GM20000 (cell line): ENCODE results near the gene OLIG2.

Experiments used
- DNase-seq: peaks from one replicate; pipeline ENCODE4 v3.0.0; 2012; ENCODE audit warnings: low spot score
- CTCF ChIP-seq: IDR thresholded peaks from 2 replicates; pipeline ENCODE4 v1.5.1; 2012; ENCODE audit warnings: mild to moderate bottlenecking, control low read depth; ENCODE audit errors: extremely low read depth, missing control alignments

OLIG2 gene

GRCh38 chr21:33011462-33011861, 14.3 kb upstream of the OLIG2 start:
- no peak for DNase-seq
- TF ChIP-seq CTCF: no peak

GRCh38 chr21:33013626-33014025, 12.1 kb upstream of the OLIG2 start:
- no peak for DNase-seq
- no peak for TF ChIP-seq CTCF

GRCh38 chr21:33014331-33014730, 11.4 kb upstream of the OLIG2 start:
- DNase-seq: no peak
- TF ChIP-seq CTCF: no peak

GRCh38 chr21:33015096-33015495, 10.6 kb upstream of the OLIG2 start:
- TF ChIP-seq CTCF: no peak
- no peak for DNase-seq

GRCh38 chr21:33015756-33016155, 10.0 kb upstream of the OLIG2 start:
- no peak for TF ChIP-seq CTCF

GRCh38 chr21:33018707-33019465, 6.8 kb upstream of the OLIG2 start:
- DNase-seq: no peak
- TF ChIP-seq CTCF: no peak

More at GRCh38 chr21:33015756-33016155, 10.0 kb upstream of the OLIG2 start:
- no peak for DNase-seq

- TF ChIP-seq CTCF: no peak
- DNase-seq: no peak
Observed at GRCh38 chr21:33019516-33019884, 6.2 kb upstream of the OLIG2 start.
